Panc1 (cell line): Measurements from ENCODE around the gene PEF1. TPM values are rescaled to one million over a fixed set of nuclear protein-coding genes. Genes with fewer than 3 reads are reported as not detected.

Source experiments
- ATAC-seq: fragments of 200-7000 bp; cut with Tn5 transposase; 2 replicates; pipeline ENCODE4 v1.9.1; 2020; ENCODE audit warnings: mild to moderate bottlenecking, moderate library complexity
- BruUV-seq: library from RNA; stranded (reverse); fragments of 400-500 nt; replicated peaks from 2 replicates; lab custom pipeline; 2021; lab: Mats Ljungman, UMichigan
- CTCF ChIA-PET: fragments of 300-600 bp; sonication (Branson Sonifier 250); formaldehyde crosslinking; loops from one replicate; lab custom pipeline; 2022; ENCODE audit warnings: antibody characterized with exemption; lab: Charles Lee
- POLR2A ChIA-PET: fragments of 300-600 bp; sonication (Branson Sonifier 250); formaldehyde crosslinking; loops from one replicate; lab custom pipeline; 2022; ENCODE audit warnings: antibody characterized with exemption; lab: Charles Lee
- DNase-seq: peaks from one replicate; pipeline ENCODE4 v3.0.0-alpha.2; 2010; ENCODE audit warnings: low read depth, low spot score
- H3K27ac ChIP-seq: 2 replicates; pipeline ENCODE4 v1.5.1; 2011; ENCODE audit warnings: mild to moderate bottlenecking, low read length, inconsistent platforms
- H3K27me3 ChIP-seq: fragments of 200-500 bp; sonication (Bioruptor generic); 2 replicates; pipeline ENCODE4 v1.6.0; 2014; ENCODE audit warnings: low read length, inconsistent platforms; ENCODE audit not compliant: control insufficient read depth, insufficient read depth
- H3K36me3 ChIP-seq: fragments of 200-500 bp; sonication (Bioruptor generic); 2 replicates; pipeline ENCODE4 v1.5.1; 2014; ENCODE audit warnings: inconsistent platforms, mild to moderate bottlenecking, low read length, moderate library complexity; ENCODE audit not compliant: control insufficient read depth, insufficient read depth
- H3K4me1 ChIP-seq: 2 replicates; pipeline ENCODE4 v1.5.1; 2011; ENCODE audit warnings: inconsistent platforms, mild to moderate bottlenecking, low read length, moderate library complexity; ENCODE audit not compliant: control insufficient read depth, insufficient read depth
- H3K4me3 ChIP-seq, 2 experiments: 2 replicates each; pipeline ENCODE4 v1.5.1; 2011 to 2012; ENCODE audit warnings: low read depth in 2 of 2, low read length in 2 of 2, mild to moderate bottlenecking in 2 of 2, inconsistent platforms in 1 of 2, moderate library complexity in 1 of 2
- H3K9me3 ChIP-seq: fragments of 200-500 bp; sonication (Bioruptor generic); 2 replicates; pipeline ENCODE4 v1.5.1; 2014; ENCODE audit warnings: low read depth, mild to moderate bottlenecking, inconsistent platforms, low read length, moderate library complexity; ENCODE audit not compliant: control insufficient read depth, insufficient read depth
- CTCF ChIP-seq: fragments of 450-650 bp; IDR thresholded peaks from 2 replicates; pipeline ENCODE4 v1.5.1; 2017; ENCODE audit warnings: mild to moderate bottlenecking
- POLR2AphosphoS5 ChIP-seq: IDR thresholded peaks from 2 replicates; pipeline ENCODE4 v1.6.1; 2012; ENCODE audit warnings: mild to moderate bottlenecking, low read depth, low read length, moderate library complexity
- REST ChIP-seq, 2 experiments: IDR thresholded peaks; 2 replicates each; pipeline ENCODE4 v1.6.1; 2011 to 2012; ENCODE audit warnings: low read depth in 2 of 2, control low read depth in 1 of 2, low read length in 1 of 2, mild to moderate bottlenecking in 1 of 2, moderate library complexity in 1 of 2; ENCODE audit not compliant: insufficient read depth in 1 of 2
- SIN3A ChIP-seq: IDR thresholded peaks from 2 replicates; pipeline ENCODE4 v1.6.1; 2012; ENCODE audit warnings: low read depth, mild to moderate bottlenecking, low read length, moderate library complexity, borderline replicate concordance; ENCODE audit not compliant: insufficient read depth
- TCF7L2 ChIP-seq: IDR thresholded peaks from 2 replicates; pipeline ENCODE4 v1.6.1; 2011; ENCODE audit warnings: mild to moderate bottlenecking, low read depth, low read length, inconsistent platforms
- in situ Hi-C: cut with HindIII; loops from 2 replicates; pipeline ENCODE4 v1.10.0; 2016; ENCODE audit warnings: low sequenced_read_pairs, low pct_unique_long_range_greater_than_20kb
- intact Hi-C: fragments of 100-400 bp; cut with micrococcal nuclease; formaldehyde crosslinking; loops from one replicate; pipeline ENCODE4 v1.10.0; 2022; ENCODE audit not compliant: unreplicated experiment
- total RNA-seq: library from RNA; stranded (reverse); gene quantifications from one replicate; pipeline ENCODE4 v1.2.1, GENCODE V29; 2021; ENCODE audit not compliant: unreplicated experiment

Gene PEF1
- total RNA-seq, 1 experiment from 2014 or later = 58.4 TPM

- POLR2A ChIA-PET = no interaction called here
- Histone ChIP-seq H3K4me1 (no peaks in the 10 kb centered on the region; the same call in 1 of the 2 replicates), H3K4me3 (no peak overlapping the region), H3K9me3 (no peaks in the 10 kb centered on the region), H3K27me3 (no peaks in the 10 kb centered on the region), H3K36me3 (no peaks in the 10 kb centered on the region), H3K27ac (no peak overlapping the region)
- intact Hi-C loops (no loop called here), in situ Hi-C loops (no loop called here)
- TF ChIP-seq POLR2AphosphoS5 (no peak), TCF7L2 (no peak), SIN3A (no peak), REST (IDR thresholded peaks at IDR 0.05; ENCODE audit: insufficient read depth in 1 of 2, low read depth in 2 of 2, low read length in 1 of 2) (no peak), CTCF (no peak)
- no peak for DNase-seq
- CTCF ChIA-PET = no interaction called here
- no TSS peak for BruUV-seq
- no peak for ATAC-seq
Observed at GRCh38 chr1:31679091-31679490, 34.4 kb upstream of the PEF1 start.

GRCh38 chr1:31678681-31679080, 34.0 kb upstream of the PEF1 start:
- intact Hi-C loops = no loop called here
- in situ Hi-C loops = no loop called here
- CTCF ChIA-PET = no interaction called here
- ATAC-seq (no peak), DNase-seq (no peak)
- H3K9me3 ChIP-seq = no peaks in the 10 kb centered on the region
- H3K27ac ChIP-seq = no peak overlapping the region
- no peaks in the 10 kb centered on the region; the same call in 1 of the 2 replicates for H3K4me1 ChIP-seq
- no TSS peak for BruUV-seq
- TF ChIP-seq POLR2AphosphoS5 = no peak
- TF ChIP-seq REST (IDR thresholded peaks at IDR 0.05; ENCODE audit: insufficient read depth in 1 of 2, low read depth in 2 of 2, low read length in 1 of 2) = no peak
- TF ChIP-seq CTCF = no peak
- POLR2A ChIA-PET = no interaction called here
- no peaks in the 10 kb centered on the region for H3K27me3 ChIP-seq
- no peaks in the 10 kb centered on the region for H3K36me3 ChIP-seq
- H3K4me3 ChIP-seq = no peak overlapping the region
